Measurements from ENCODE around the gene KCMF1.

DNA sequence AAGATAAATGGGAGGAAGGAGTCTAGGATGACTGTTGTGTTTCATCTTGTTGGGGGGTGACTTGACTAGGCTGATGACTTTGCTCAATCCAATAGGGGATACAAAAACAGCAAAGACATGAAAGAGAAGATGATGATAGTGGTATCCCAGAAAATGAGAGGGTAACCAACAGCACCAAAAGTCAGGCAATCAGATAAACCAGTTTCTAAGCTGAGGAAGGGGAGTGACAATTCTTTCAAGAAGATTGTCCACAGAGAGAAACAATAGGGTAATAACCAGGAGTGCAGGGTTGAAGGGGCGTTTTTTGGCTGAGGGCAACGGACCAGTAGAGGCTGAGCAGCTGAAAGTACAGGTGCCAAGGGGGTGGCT lies 7.7 kb upstream of the KCMF1 start:
- TF ChIP-seq, protein P1, sequence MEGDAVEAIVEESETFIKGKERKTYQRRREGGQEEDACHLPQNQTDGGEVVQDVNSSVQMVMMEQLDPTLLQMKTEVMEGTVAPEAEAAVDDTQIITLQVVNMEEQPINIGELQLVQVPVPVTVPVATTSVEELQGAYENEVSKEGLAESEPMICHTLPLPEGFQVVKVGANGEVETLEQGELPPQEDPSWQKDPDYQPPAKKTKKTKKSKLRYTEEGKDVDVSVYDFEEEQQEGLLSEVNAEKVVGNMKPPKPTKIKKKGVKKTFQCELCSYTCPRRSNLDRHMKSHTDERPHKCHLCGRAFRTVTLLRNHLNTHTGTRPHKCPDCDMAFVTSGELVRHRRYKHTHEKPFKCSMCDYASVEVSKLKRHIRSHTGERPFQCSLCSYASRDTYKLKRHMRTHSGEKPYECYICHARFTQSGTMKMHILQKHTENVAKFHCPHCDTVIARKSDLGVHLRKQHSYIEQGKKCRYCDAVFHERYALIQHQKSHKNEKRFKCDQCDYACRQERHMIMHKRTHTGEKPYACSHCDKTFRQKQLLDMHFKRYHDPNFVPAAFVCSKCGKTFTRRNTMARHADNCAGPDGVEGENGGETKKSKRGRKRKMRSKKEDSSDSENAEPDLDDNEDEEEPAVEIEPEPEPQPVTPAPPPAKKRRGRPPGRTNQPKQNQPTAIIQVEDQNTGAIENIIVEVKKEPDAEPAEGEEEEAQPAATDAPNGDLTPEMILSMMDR (IDR thresholded peaks at IDR 0.05) = no peak
- TF ChIP-seq POLR2A (IDR thresholded peaks at IDR 0.05) = no peak

Measured in adrenal gland (tissue), 5 donors.